ENCODE measurements around the gene PDE8A.

PDE8A gene

DNA sequence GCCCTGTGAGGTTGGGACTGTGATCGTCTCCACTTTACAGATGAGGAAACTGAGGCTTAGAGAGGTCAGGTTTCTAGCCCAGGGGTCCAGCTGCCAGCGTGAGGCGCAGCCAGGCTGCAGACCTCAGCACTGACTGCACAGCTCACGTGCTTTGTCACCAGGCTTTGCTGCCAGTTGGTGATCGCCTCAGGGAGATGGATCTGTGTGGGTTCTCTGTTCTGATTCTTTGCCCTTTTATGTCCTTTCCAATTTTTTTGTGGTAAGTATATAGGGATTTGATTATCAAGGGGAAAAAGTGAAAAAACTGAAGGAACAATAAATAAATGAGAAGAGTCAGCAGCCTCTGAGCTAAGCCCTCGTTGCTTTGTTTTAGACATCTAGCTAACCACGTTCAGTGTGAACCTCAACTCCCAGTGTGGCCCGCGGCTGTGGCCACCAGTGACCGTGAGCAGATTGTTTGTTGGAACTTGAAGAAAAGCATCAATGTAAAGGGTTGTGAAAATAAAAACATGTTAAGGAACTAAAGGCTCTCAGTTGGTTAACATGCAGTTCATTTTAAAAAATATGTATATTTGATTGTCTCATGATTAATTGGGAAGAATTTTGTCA lies 117.6 kb downstream of the PDE8A start:
- no peak overlapping the region for H3K9ac ChIP-seq (ENCODE audit: low read length)
- no peak overlapping the region for H3K27ac ChIP-seq (ENCODE audit: low read depth, low read length)
- no peaks in the 10 kb centered on the region for H3K9me3 ChIP-seq (ENCODE audit: insufficient read depth, low read length)
- no peaks in the 10 kb centered on the region for H3K27me3 ChIP-seq (ENCODE audit: low read length)
- H2AFZ ChIP-seq (ENCODE audit: low read depth, low read length, severe bottlenecking): no peak overlapping the region
- no peaks in the 10 kb centered on the region for H3K9me2 ChIP-seq (replicated peaks; ENCODE audit: insufficient read depth, low read length)
- H3K4me3 ChIP-seq (ENCODE audit: insufficient read depth, low read length, poor library complexity, severe bottlenecking): no peak overlapping the region
- no peaks in the 10 kb centered on the region for H3K79me2 ChIP-seq (ENCODE audit: insufficient read depth, low read length)
- H3K4me2 ChIP-seq (ENCODE audit: low read depth, low read length, poor library complexity, severe bottlenecking): no peak overlapping the region
- H3F3A ChIP-seq (ENCODE audit: insufficient read depth): no peaks in the 10 kb centered on the region
- H4K20me1 ChIP-seq (ENCODE audit: low read depth, low read length): no peaks in the 10 kb centered on the region
- no peaks in the 10 kb centered on the region for H3K36me3 ChIP-seq (ENCODE audit: low read length)
- no peak for TF ChIP-seq EZH2phosphoT487 (conservative IDR thresholded peaks at IDR 0.05; ENCODE audit: low read length)
- TF ChIP-seq, protein P1, sequence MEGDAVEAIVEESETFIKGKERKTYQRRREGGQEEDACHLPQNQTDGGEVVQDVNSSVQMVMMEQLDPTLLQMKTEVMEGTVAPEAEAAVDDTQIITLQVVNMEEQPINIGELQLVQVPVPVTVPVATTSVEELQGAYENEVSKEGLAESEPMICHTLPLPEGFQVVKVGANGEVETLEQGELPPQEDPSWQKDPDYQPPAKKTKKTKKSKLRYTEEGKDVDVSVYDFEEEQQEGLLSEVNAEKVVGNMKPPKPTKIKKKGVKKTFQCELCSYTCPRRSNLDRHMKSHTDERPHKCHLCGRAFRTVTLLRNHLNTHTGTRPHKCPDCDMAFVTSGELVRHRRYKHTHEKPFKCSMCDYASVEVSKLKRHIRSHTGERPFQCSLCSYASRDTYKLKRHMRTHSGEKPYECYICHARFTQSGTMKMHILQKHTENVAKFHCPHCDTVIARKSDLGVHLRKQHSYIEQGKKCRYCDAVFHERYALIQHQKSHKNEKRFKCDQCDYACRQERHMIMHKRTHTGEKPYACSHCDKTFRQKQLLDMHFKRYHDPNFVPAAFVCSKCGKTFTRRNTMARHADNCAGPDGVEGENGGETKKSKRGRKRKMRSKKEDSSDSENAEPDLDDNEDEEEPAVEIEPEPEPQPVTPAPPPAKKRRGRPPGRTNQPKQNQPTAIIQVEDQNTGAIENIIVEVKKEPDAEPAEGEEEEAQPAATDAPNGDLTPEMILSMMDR (IDR thresholded peaks at IDR 0.05; ENCODE audit: insufficient read depth, low read length, poor library complexity, severe bottlenecking): no peak

GRCh38 chr15:85100186-85100937 lies 118.7 kb downstream of the PDE8A start:
- no peak overlapping the region for H2AFZ ChIP-seq (ENCODE audit: low read depth, low read length, severe bottlenecking)
- no peaks in the 10 kb centered on the region for H3F3A ChIP-seq (ENCODE audit: insufficient read depth)
- H3K79me2 ChIP-seq (ENCODE audit: insufficient read depth, low read length): no peaks in the 10 kb centered on the region
- H3K9me3 ChIP-seq (ENCODE audit: insufficient read depth, low read length): no peaks in the 10 kb centered on the region
- H3K27ac ChIP-seq (ENCODE audit: low read depth, low read length): no peak overlapping the region
- TF ChIP-seq, protein P1 (IDR thresholded peaks at IDR 0.05; ENCODE audit: insufficient read depth, low read length, poor library complexity, severe bottlenecking): no peak
- TF ChIP-seq EZH2phosphoT487 (conservative IDR thresholded peaks at IDR 0.05; ENCODE audit: low read length): no peak
- no peak overlapping the region for H3K4me3 ChIP-seq (ENCODE audit: insufficient read depth, low read length, poor library complexity, severe bottlenecking)
- no peaks in the 10 kb centered on the region for H3K27me3 ChIP-seq (ENCODE audit: low read length)
- no peak overlapping the region for H3K4me2 ChIP-seq (ENCODE audit: low read depth, low read length, poor library complexity, severe bottlenecking)
- H3K9ac ChIP-seq (ENCODE audit: low read length): no peak overlapping the region
- H4K20me1 ChIP-seq (ENCODE audit: low read depth, low read length): no peaks in the 10 kb centered on the region
- H3K36me3 ChIP-seq (ENCODE audit: low read length): no peaks in the 10 kb centered on the region
- no peaks in the 10 kb centered on the region for H3K9me2 ChIP-seq (replicated peaks; ENCODE audit: insufficient read depth, low read length)

GRCh38 chr15:85104584-85104983 lies 122.9 kb downstream of the PDE8A start:
- Histone ChIP-seq H3K9me2 (replicated peaks; ENCODE audit: insufficient read depth, low read length) (no peaks in the 10 kb centered on the region), H2AFZ (ENCODE audit: low read depth, low read length, severe bottlenecking) (no peak overlapping the region), H4K20me1 (ENCODE audit: low read depth, low read length) (no peaks in the 10 kb centered on the region), H3K36me3 (ENCODE audit: low read length) (no peaks in the 10 kb centered on the region), H3K9ac (ENCODE audit: low read length) (no peak overlapping the region), H3K4me3 (ENCODE audit: insufficient read depth, low read length, poor library complexity, severe bottlenecking) (no peak overlapping the region), H3K9me3 (ENCODE audit: insufficient read depth, low read length) (no peaks in the 10 kb centered on the region), H3K79me2 (ENCODE audit: insufficient read depth, low read length) (no peaks in the 10 kb centered on the region), H3K4me2 (ENCODE audit: low read depth, low read length, poor library complexity, severe bottlenecking) (no peak overlapping the region), H3K27me3 (ENCODE audit: low read length) (no peaks in the 10 kb centered on the region), H3F3A (ENCODE audit: insufficient read depth) (no peaks in the 10 kb centered on the region), H3K27ac (ENCODE audit: low read depth, low read length) (no peak overlapping the region)
- TF ChIP-seq EZH2phosphoT487 (conservative IDR thresholded peaks at IDR 0.05; ENCODE audit: low read length): no peak
- TF ChIP-seq, protein P1 (IDR thresholded peaks at IDR 0.05; ENCODE audit: insufficient read depth, low read length, poor library complexity, severe bottlenecking): no peak
